RWPE1 (cell line): ENCODE results near the gene CNTN5.

Experiments used
- CTCF ChIA-PET: fragments of 350-600 bp; sonication (Branson Sonifier 250); formaldehyde crosslinking; extraction: SDS; loops from one replicate; lab custom pipeline; 2021; lab: Yijun Ruan, JAX
- POLR2A ChIA-PET: fragments of 400-600 bp; formaldehyde crosslinking; extraction: SDS; loops from one replicate; lab custom pipeline; 2020; ENCODE audit warnings: antibody characterized with exemption; ENCODE audit not compliant: low non-redundant PET; lab: Yijun Ruan, JAX
- DNase-seq: peaks from one replicate; pipeline ENCODE4 v3.0.0; 2012; ENCODE audit warnings: low spot score
- H3K27ac ChIP-seq: fragments of 450-650 bp; 2 replicates; pipeline ENCODE4 v1.5.1; 2017
- TF ChIP-seq, protein P1 (sequence below): fragments of 450-650 bp; conservative IDR thresholded peaks from 2 replicates; pipeline ENCODE4 v1.5.1; 2017; ENCODE audit warnings: low read depth, mild to moderate bottlenecking

CNTN5 gene

DNA sequence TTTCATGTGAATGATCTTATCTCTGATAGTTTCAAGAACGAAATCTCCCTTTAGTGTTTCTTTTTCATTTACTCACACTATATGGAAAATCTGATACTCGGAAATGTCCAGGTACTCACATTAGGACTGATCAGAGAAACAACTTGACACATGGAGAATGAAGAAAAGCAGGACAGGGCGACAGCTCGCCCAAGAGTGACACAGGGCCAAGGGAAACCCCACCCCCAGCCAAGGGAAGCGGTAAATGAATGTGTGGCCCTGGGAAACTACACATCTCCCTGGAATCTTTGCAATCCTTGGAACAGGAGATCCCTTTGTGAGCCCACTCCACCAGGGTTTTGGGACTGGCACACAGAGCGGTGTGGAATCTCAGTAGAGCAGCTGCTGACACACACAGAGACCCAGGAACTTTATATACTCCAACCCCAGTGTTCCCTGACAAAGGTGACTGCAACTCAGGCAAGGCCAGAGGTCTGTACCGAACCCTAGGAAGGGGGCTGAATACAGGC, 1362.7 kb downstream of the CNTN5 start:
- TF ChIP-seq, protein P1, sequence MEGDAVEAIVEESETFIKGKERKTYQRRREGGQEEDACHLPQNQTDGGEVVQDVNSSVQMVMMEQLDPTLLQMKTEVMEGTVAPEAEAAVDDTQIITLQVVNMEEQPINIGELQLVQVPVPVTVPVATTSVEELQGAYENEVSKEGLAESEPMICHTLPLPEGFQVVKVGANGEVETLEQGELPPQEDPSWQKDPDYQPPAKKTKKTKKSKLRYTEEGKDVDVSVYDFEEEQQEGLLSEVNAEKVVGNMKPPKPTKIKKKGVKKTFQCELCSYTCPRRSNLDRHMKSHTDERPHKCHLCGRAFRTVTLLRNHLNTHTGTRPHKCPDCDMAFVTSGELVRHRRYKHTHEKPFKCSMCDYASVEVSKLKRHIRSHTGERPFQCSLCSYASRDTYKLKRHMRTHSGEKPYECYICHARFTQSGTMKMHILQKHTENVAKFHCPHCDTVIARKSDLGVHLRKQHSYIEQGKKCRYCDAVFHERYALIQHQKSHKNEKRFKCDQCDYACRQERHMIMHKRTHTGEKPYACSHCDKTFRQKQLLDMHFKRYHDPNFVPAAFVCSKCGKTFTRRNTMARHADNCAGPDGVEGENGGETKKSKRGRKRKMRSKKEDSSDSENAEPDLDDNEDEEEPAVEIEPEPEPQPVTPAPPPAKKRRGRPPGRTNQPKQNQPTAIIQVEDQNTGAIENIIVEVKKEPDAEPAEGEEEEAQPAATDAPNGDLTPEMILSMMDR = no peak
- POLR2A ChIA-PET = no interaction called here
- no peak overlapping the region for H3K27ac ChIP-seq
- no peak for DNase-seq
- CTCF ChIA-PET = no interaction called here

DNA sequence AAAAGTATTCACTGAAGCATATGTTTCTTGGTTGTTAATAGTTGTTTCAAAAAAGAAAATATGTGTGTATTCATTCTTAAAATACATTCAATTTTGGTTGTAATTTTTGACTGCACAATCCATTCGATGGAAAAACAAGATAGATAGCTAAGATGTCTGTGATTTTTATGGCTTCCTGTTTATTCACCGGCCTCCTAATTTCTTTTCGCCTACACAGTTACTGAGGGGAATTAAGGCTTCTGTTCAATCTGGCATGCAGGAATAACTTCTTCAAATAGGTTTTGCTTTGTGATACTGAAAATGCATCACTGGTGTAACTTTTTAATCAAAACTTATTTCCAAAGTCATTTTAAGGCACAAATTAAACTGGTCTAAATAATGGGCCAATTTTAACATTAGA, 1375.5 kb downstream of the CNTN5 start:
- DNase-seq = no peak
- ChIA-PET POLR2A (no interaction called here), CTCF (no interaction called here)
- TF ChIP-seq, protein P1 = no peak
- H3K27ac ChIP-seq = no peak overlapping the region

DNA sequence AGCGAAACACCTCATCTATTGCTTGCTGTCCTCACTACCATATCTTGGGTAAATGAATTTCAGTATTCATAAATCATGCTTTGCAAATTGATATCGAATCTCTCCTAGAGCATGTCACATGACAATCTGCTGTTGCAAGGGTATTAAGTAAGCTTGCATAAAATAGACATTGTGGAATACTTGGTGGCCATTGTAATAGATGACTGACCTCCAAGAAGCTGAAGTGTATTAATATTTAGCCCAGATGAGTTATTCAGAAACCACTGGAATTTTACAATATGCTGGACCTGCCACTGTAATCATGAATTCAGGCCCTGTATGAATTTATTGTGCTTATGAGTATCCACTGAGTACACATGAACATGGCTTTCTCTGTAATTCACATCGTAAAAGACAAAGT, 1376.7 kb downstream of the CNTN5 start:
- no peak overlapping the region for H3K27ac ChIP-seq
- TF ChIP-seq, protein P1 = no peak
- ChIA-PET POLR2A (no interaction called here), CTCF (interaction anchor here (0.6 kb wide), 1 partner anchor 145 kb away, joined by 3 read pairs; no protein-coding TSS in a partner anchor)
- DNase-seq = no peak

DNA sequence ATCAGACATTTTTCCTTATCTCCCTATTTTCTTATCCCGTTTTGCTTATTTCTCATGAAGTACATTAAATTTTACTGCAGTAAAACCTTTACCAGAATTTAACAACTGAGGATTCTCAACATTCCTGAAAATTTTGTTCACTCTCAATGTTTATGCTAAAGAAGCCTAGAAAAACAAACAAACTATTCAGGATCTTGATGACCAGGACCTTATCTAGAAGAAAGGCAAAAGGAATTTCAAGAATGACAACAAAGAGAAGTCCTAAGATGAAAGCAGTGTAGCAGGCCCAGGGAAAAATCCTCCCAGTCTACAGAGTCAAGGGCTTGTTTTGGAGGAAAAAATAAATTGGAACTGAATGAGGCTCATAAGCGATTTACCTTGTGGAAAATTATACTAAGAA, 1383.1 kb downstream of the CNTN5 start:
- ChIA-PET POLR2A (no interaction called here), CTCF (interaction anchor here (0.5 kb wide), 1 partner anchor 157 kb away, joined by 5 read pairs; no protein-coding TSS in a partner anchor)
- TF ChIP-seq, protein P1 = no peak
- H3K27ac ChIP-seq = no peak overlapping the region
- no peak for DNase-seq

DNA sequence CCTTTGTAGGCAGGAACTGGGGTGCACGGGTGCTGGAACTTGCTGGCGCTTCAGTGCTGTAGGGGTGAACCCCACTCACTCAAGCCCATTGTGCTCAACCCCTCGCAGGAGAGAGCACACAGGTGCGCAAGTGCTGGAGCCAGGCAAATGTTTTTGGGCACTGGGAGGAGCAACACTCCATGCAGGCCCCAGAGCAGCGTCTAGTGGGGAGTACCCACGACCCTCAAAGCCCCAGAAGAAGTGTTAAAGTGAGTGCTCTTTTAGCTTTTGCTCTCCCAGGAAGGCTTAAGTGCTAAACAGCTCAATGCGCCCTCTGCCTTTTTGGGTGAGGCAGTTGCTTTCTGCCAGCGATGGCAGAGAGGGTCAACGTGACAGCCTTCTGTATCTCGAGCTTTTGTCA, 1384.2 kb downstream of the CNTN5 start:
- ChIA-PET POLR2A (no interaction called here), CTCF (no interaction called here)
- H3K27ac ChIP-seq = no peak overlapping the region
- no peak for DNase-seq
- TF ChIP-seq, protein P1 = no peak
